ENCODE measurements around the gene ZDHHC13.

- no peak for TF ChIP-seq EZH2 (IDR thresholded peaks at IDR 0.05; ENCODE audit: low read depth)
- TF ChIP-seq CTCF (conservative IDR thresholded peaks at IDR 0.05), result no peak
These were observed 74.7 kb downstream of the ZDHHC13 start for GRCh38 chr11:19191530-19192169.

Measured in PC-9 (cell line).